ENCODE measurements around the gene DNAJC5. TPM values are rescaled to one million over a fixed set of nuclear protein-coding genes. Genes with fewer than 3 reads are reported as not detected.
"Not testable (repeated sequence)": the region's sequence is repeated elsewhere in the genome, so short reads cannot be mapped to it uniquely, and the experiment has no call there.

DNAJC5 gene
- total RNA-seq, 1 experiment from 2014 or later = 92.0 TPM

DNA sequence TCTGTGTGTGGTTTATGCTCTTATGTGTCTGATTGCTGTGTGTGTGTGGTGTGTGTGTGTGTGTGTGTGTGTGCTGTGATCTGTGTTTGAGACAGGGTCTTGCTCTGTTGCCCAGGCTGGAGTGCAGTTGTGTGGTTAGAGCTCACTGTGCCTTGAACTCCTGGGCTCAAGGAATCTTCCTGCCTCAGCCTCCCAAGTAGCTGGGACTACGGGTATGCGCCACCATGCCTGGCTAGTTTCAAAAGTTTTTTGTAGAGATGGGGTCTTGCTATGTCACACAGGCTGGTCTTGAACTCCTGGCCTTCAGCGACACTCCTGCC, 78.2 kb downstream of the DNAJC5 start:
- no peak for DNase-seq
- no peaks in the 10 kb centered on the region for H3K27me3 ChIP-seq
- no peaks in the 10 kb centered on the region for H3K9me3 ChIP-seq
- H3K4me3 ChIP-seq = no peak overlapping the region
- peaks cover 8% of the 10 kb centered on the region for H3K36me3 ChIP-seq

DNA sequence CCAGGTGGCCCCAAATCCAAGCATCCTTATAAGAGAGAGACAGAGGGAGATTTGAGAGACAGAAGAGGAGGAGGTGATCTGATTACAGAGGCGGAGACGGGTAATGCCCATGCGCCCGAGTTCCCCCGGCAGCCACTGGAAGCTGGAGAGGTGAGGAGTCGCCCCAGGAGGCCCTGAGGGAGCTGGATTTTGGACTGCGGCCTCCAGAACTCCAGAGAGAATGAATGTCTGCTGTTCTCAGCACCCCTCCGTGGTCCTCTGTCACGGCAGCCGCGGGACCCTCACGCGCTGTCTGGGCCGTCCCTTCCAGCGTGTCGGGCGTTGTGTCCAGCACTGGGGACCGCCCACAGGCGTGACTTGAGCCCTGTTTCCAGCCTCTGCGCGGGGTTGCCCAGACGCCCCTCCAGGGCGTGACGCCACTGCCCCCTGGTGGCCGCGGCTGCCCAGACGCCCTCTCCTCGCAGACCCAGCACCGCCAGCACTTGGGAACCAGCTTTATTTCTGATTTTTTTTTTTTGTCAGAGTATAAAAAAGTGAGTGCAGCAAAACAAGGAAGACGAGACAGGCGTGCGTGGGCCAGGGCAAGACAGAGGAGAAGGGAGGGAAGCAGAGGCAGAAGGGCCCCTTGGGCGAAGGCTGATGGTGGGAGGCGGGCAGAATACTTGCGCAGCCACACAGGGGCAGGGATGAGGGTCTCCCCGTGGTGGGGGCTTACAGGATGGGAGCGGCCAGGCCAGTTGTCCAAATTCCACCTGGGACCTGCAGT, 78.9 kb downstream of the DNAJC5 start:
- DNase-seq = peak; percentile 87
- Histone ChIP-seq H3K4me3 (peak overlapping the region; percentile 34), H3K36me3 (peaks cover under 1% of the 10 kb centered on the region), H3K27me3 (no peaks in the 10 kb centered on the region), H3K9me3 (no peaks in the 10 kb centered on the region)

DNA sequence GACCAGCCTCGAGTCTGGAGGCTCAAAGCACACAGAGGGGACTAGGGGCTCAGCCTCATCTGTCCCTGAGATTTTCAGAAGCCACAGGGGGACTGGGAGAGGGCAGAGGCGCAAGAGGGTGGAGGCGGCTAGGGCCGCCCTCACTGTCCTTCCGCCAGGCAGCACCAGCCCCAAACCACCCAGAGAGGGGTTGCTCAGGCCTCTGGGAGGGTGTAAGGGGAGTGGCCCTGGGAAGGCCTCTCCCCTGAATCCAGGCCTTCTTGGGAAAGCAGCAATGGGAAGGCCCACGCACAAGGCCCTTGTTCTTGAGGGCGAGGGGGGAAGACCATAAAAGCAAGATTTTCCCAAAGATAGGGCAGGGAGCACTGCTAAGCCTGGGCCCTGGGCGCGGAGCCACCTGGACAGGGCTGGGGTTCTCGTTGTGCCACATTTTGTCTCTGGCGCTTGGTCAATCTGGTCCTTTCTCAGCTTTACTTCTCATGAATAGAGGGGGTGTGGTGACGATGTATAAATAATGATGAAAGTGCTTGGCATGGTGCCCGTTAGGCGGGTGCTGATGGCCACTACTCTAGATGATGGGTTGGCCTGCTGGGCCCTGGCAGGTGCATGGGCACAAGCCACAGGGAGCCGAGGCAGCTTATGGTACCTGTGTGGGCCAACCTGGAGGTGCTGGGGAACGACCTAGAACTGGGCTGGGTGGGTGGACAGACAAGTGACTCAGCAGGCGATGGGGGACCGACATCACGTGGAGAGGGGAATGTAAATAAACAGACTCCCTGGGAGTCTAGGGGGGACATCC, 79.7 kb downstream of the DNAJC5 start:
- no peaks in the 10 kb centered on the region for H3K27me3 ChIP-seq
- no peak overlapping the region for H3K4me3 ChIP-seq
- H3K9me3 ChIP-seq = no peaks in the 10 kb centered on the region
- no peaks in the 10 kb centered on the region for H3K36me3 ChIP-seq
- peak; percentile 66 for DNase-seq

DNA sequence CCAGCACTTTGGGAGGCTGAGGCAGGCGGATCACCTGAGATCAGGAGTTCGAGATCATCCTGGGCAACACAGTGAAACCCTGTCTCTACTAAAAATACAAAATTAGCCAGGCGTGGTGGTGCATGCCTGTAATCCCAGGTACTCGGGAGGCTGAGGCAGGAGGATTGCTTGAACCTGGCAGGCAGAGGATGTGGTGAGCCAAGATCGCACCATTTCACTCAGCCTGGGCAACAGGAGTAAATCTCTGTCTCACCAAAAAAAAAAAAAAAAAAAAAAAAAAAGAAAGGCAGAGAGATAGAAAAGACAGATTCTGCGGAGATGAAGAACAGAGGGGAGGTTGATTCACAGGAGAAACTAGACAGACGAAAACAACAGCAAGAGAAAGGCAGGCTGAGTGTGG, 81.6 kb downstream of the DNAJC5 start:
- DNase-seq, H3K9me3 ChIP-seq, H3K27me3 ChIP-seq, H3K4me3 ChIP-seq, H3K36me3 ChIP-seq: not testable (repeated sequence)

DNA sequence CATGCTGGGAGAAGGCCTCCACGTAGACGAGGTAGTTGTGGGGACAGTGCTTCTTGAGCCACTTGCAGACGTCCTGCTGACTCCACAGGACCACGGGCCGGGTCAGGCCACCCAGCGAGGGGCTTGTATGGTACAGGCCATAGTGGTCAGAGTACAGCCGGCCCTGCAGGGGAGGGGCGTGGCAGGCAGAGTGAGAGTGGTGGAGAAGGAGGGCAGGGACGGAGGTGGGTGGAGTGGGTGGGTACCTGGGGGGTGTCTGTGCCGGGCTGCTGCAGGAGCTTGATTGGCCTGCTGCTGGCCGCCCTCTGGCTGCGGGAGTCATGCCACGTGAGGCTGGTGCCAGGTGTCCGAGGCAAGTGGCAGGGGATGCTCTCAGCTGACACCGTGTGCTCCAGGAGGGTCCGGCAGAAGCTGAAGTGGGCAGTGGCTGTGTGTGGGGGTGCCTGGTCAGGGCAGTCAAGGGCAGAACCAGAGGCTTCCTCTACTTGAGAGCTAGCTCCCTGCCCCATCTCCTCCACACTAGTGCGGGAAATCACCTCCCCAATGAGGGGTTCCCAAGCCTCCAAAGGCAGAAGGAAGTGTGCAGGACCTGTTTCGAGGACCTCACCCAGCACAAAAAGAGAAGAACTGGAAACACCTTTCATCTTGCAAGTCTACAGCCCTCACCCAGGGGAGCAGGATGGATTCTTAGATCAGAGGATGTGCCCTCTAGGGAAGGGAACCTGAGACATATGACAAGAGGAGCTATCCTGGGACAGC, 82.2 kb downstream of the DNAJC5 start:
- peaks cover under 1% of the 10 kb centered on the region; the same call in 1 of the 2 replicates for H3K36me3 ChIP-seq
- no peak for DNase-seq

DNA sequence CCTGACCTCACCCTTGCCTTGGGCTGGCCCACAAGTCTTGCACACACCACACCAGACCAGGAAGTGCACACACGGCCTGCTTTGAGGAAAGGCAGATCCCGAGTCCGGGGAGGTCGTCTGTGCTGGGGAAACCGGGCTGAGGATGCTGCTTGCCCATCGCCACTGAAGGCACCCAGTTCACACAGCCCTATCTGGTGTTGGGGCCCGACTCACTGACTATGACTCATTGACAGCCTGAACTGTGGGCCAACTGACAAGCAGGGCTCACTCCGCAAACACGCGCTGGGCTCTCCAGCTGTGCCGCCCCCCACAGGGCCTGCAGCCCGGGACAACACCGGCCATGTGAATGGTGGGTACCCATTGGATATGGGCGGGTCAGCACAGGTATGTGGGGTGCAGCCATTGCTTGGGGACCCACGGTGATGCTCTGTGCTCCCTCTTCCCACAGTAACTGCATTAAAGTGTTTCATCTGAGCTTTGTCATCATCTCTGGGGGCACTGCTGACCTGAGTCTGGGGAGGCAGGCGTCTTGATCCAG, 82.9 kb downstream of the DNAJC5 start:
- Histone ChIP-seq H3K9me3 (no peaks in the 10 kb centered on the region), H3K36me3 (peaks cover 7% of the 10 kb centered on the region), H3K4me3 (no peak overlapping the region), H3K27me3 (no peaks in the 10 kb centered on the region)
- DNase-seq = peak; percentile 76

More for the DNA sequence above, 82.2 kb downstream of the DNAJC5 start:
- no peak overlapping the region for H3K4me3 ChIP-seq
- no peaks in the 10 kb centered on the region for H3K9me3 ChIP-seq
- no peaks in the 10 kb centered on the region for H3K27me3 ChIP-seq

DNA sequence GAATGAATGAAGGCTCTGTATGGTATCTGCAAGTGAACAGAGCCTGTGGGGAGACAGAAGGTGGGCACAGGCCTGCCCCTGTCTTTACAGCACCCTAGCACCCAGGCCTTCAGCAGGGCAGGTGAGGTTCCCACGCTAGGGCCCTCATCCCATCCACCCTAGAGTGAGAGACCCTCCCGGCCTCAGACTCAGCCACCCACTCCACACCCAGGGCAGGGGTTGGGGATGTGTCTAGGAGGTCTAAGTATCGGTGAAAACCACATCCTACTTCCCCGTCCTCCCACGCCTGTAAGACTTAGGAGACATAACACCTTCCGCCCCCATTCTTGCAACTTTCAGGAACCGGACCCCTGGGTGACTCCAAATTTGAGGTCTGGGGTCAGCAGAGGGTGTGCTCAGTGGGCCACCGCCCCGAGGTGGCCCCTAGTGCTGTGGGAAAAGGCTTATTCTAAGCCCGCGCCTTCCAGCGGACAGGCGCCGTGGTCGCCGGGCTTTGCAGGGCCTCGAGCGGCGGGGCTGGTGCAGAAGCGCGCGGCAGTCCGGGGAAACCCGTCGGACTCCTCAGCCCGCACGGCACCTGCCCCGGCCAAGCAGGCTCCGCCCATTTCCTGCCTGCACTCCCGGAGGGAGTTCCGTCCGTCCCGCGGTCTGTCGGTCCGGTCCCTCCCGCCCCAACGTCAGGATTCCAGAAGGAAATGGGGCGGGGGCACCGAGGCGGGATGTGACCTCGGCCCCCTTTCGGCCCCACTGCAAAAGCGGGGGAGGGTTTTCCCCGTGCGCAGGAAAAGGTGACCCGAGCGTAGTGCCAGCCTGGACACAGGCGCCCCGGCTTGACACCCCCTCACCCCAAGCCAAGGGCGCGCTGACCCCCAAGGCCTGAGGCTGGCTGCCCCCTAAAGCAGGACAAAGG, 83.6 kb downstream of the DNAJC5 start:
- H3K36me3 ChIP-seq = peaks cover 10% of the 10 kb centered on the region
- H3K4me3 ChIP-seq = peak overlapping the region; percentile 26
- no peak for DNase-seq
- no peaks in the 10 kb centered on the region for H3K9me3 ChIP-seq
- no peaks in the 10 kb centered on the region for H3K27me3 ChIP-seq

DNA sequence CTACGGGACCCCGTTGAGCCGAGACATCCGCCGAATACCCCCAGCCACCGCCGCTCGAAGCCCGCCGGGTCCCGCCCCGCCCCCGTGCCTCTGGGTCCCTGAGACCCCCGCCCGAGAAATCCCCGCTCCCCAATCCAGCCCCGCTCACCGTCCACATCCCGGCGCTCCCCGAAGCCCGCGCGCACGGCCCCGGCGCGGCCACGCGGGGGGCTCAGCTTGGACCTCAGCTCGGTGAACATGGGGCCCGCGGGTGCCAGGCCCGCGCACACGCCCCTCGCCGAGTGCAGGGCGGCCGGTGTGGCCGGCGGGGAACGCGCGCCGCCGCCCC, 84.3 kb downstream of the DNAJC5 start:
- H3K36me3 ChIP-seq = peaks cover 16% of the 10 kb centered on the region
- H3K9me3 ChIP-seq = no peaks in the 10 kb centered on the region
- no peak for DNase-seq
- H3K27me3 ChIP-seq = no peaks in the 10 kb centered on the region
- peak overlapping the region; percentile 26 for H3K4me3 ChIP-seq

DNA sequence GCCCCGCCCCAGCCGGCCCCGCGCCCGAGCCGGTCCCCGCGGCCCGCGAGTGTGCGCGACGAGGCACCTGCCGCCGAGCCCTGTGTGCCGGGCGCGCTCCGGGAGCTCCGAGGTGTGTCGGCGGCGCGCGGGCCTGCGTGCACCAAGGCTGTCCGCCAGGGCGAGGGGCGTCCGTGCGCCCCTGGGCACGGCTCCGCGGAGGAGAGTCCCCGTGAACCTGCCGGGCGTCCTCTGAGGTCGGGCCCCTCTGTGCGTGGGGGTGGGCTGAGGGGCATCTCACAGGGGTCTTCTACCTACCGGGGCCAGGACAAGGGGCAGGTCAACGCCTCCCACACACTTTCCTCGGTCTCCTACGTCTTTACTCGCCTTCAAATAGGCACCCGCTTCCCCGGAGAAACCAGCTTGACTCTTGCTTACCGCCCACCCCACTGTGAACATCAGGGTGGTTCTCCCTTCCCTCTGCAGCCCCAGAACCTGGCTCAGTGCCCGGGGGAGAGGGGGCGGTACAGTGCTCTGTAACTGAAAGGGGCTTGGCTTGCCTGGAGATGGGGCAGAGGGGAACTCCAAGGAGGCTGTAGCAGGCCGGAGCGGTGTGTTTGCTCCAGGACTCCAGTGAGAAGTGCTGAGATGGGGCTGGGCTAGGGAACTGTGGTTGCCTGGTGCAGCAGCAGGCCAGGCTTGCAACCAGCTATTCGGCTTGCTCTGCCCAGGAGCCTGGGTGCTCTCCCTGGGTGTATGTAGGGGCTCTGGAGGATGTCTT, 84.8 kb downstream of the DNAJC5 start, which contains the start of gene SAMD10:
SAMD10 (minus strand) TSS at position 86 of the 760 bp plus-strand sequence. CDS start 175 bp downstream, outside the sequence.
- no peaks in the 10 kb centered on the region for H3K27me3 ChIP-seq
- peaks cover 21% of the 10 kb centered on the region for H3K36me3 ChIP-seq
- no peaks in the 10 kb centered on the region for H3K9me3 ChIP-seq
- DNase-seq = peak; percentile 51
- H3K4me3 ChIP-seq = peak within 1 kb of the TSS; percentile 99

DNA sequence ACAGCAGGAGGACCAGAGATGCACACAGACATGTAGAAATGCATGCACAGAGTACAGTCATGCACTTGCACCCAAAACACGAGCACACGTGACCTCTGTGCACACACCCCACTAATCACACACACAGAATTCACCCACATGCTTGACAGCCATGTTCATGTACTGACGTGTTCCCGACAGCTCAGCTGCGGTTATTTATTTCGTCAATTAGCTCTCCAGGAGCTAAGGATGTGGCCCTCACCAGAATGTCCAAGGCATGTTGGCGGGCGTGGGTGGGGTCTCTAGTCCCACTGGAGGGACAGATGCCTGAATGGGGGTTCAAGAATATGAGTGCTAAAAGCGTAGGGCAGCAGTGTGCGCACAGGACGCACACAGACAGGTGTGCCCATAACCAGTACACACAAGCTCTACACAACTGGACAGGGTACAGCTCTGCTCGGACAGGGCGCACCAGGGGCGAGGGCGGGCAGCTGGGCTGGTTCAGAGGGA, 85.4 kb downstream of the DNAJC5 start:
- H3K4me3 ChIP-seq = peak overlapping the region; percentile 99
- H3K36me3 ChIP-seq = peaks cover 27% of the 10 kb centered on the region
- no peaks in the 10 kb centered on the region for H3K27me3 ChIP-seq
- no peak for DNase-seq
- H3K9me3 ChIP-seq = no peaks in the 10 kb centered on the region

DNA sequence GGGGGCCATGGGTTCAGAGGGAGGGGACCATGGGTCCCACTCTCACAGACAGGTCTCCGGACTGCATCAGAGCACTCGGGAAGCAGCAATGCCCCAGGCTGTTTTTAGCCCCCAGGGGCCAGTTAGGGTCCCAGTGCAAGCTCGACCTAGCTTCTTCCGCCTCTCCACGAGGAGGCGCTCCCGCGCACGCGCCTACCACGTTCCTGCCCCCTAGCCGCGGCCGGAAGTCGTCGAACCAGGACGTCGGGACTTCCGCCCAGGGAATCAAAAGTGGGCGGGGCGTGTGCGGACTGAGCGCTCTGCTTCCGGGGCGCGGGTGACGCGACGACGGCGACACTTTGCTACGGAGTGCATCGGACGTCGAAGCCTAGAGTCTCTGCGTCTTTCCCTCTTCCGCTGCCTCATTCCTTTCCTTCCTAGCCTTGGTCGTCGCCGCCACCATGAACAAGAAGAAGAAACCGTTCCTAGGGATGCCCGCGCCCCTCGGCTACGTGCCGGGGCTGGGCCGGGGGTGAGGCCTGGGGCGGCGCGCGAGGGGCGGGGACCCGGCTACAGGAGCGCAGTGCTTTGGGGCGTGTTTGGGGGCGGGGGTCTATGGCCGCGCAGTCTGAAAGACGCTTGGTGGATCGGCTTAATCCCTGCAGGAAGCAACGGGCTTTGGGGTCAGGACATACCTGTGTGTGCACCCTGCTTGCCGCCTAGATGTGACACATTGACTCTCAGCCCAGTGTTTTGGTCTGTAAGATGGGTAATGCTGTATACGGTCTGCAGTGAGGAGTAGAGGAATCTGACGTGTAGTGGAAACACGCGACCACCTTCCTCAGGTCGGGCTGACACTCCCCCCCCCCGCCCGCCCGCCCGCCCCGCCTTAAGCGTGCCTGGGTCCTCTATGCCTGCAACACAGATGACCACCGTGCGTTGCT, 86.1 kb downstream of the DNAJC5 start, which contains the start of gene PRPF6:
PRPF6 (plus strand) TSS at position 327 of the 923 bp plus-strand sequence; CDS start at position 441, 114 bp downstream.
- peak; percentile 96 for DNase-seq
- no peaks in the 10 kb centered on the region for H3K27me3 ChIP-seq
- peak within 1 kb of the TSS; percentile 99 for H3K4me3 ChIP-seq
- H3K9me3 ChIP-seq = no peaks in the 10 kb centered on the region
- peaks cover 34% of the 10 kb centered on the region for H3K36me3 ChIP-seq

DNA sequence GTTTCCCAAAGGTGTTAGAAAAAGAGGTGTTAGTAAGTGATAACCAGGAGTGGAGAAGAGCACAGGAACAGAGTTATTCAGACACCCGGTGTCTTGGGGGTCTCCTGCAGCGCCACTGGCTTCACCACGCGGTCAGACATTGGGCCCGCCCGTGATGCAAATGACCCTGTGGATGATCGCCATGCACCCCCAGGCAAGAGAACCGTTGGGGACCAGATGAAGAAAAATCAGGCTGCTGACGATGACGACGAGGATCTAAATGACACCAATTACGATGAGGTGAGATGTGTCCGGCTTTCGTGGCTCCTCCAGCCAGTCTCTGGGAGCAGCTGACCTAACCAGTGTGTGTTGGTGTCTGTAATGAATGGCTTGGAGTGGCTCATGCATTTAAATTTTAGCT, 88.0 kb downstream of the DNAJC5 start:
- H3K36me3 ChIP-seq = peaks cover 49% of the 10 kb centered on the region

More for the DNA sequence above, 88.0 kb downstream of the DNAJC5 start:
- Histone ChIP-seq H3K27me3 (no peaks in the 10 kb centered on the region), H3K4me3 (no peak overlapping the region), H3K9me3 (no peaks in the 10 kb centered on the region)
- no peak for DNase-seq

Measured in MG63 (cell line).